IPS-15b (cell line): ENCODE results near the gene GIT2.
"Not testable (repeated sequence)": the region's sequence is repeated elsewhere in the genome, so short reads cannot be mapped to it uniquely, and the experiment has no call there.

Source experiments
- H3K27me3 ChIP-seq: one replicate; pipeline ENCODE4 v1.6.1; 2013; ENCODE audit warnings: low read length; ENCODE audit not compliant: control insufficient read depth, insufficient read depth
- H3K36me3 ChIP-seq: one replicate; pipeline ENCODE4 v1.6.1; 2013; ENCODE audit warnings: low read length; ENCODE audit not compliant: control insufficient read depth, insufficient read depth
- H3K4me1 ChIP-seq: one replicate; pipeline ENCODE4 v1.6.1; 2013; ENCODE audit warnings: mild to moderate bottlenecking, low read length; ENCODE audit not compliant: control insufficient read depth, insufficient read depth
- H3K4me3 ChIP-seq: one replicate; pipeline ENCODE4 v1.5.1; 2013; ENCODE audit warnings: low read depth, low read length
- H3K9ac ChIP-seq: one replicate; pipeline ENCODE4 v1.6.1; 2013; ENCODE audit warnings: low read depth, mild to moderate bottlenecking, low read length
- H3K9me3 ChIP-seq: one replicate; pipeline ENCODE4 v1.6.1; 2013; ENCODE audit warnings: mild to moderate bottlenecking, low read length; ENCODE audit not compliant: control insufficient read depth, insufficient read depth

GIT2 gene

GRCh38 chr12:109892748-109893147, 103.4 kb downstream of the GIT2 start:
- no peaks in the 10 kb centered on the region for H3K4me1 ChIP-seq
- peaks cover 35% of the 10 kb centered on the region for H3K27me3 ChIP-seq
- no peak overlapping the region for H3K9ac ChIP-seq
- H3K9me3 ChIP-seq = no peaks in the 10 kb centered on the region
- H3K36me3 ChIP-seq = no peaks in the 10 kb centered on the region
- H3K4me3 ChIP-seq = no peak overlapping the region

GRCh38 chr12:109892165-109892715, 103.9 kb downstream of the GIT2 start:
- H3K9me3 ChIP-seq = no peaks in the 10 kb centered on the region
- H3K4me3 ChIP-seq = no peak overlapping the region
- no peaks in the 10 kb centered on the region for H3K4me1 ChIP-seq
- no peak overlapping the region for H3K9ac ChIP-seq
- H3K36me3 ChIP-seq = no peaks in the 10 kb centered on the region
- H3K27me3 ChIP-seq = peaks cover 30% of the 10 kb centered on the region

GRCh38 chr12:109891731-109892130, 104.4 kb downstream of the GIT2 start:
- not testable (repeated sequence) for H3K36me3 ChIP-seq, H3K9me3 ChIP-seq, H3K9ac ChIP-seq, H3K4me3 ChIP-seq, H3K4me1 ChIP-seq
- H3K27me3 ChIP-seq = peaks cover 25% of the 10 kb centered on the region

- H3K36me3 ChIP-seq = no peaks in the 10 kb centered on the region
- no peak overlapping the region for H3K9ac ChIP-seq
- no peaks in the 10 kb centered on the region for H3K9me3 ChIP-seq
- H3K27me3 ChIP-seq = peaks cover 14% of the 10 kb centered on the region
- H3K4me3 ChIP-seq = no peak overlapping the region
- no peaks in the 10 kb centered on the region for H3K4me1 ChIP-seq
Observed at GRCh38 chr12:109890620-109891170, 105.5 kb downstream of the GIT2 start.

GRCh38 chr12:109888179-109889020, 107.8 kb downstream of the GIT2 start:
- no peaks in the 10 kb centered on the region for H3K36me3 ChIP-seq
- no peaks in the 10 kb centered on the region for H3K9me3 ChIP-seq
- H3K9ac ChIP-seq = no peak overlapping the region
- no peak overlapping the region for H3K4me3 ChIP-seq
- H3K27me3 ChIP-seq = peaks cover 11% of the 10 kb centered on the region
- no peaks in the 10 kb centered on the region for H3K4me1 ChIP-seq

GRCh38 chr12:109885616-109886015, 110.6 kb downstream of the GIT2 start:
- Histone ChIP-seq H3K4me3 (no peak overlapping the region), H3K9me3 (no peaks in the 10 kb centered on the region), H3K4me1 (peaks cover 6% of the 10 kb centered on the region)

GRCh38 chr12:109883461-109883860, 112.7 kb downstream of the GIT2 start:
- Histone ChIP-seq H3K36me3 (no peaks in the 10 kb centered on the region), H3K27me3 (peaks cover 6% of the 10 kb centered on the region), H3K9ac (no peak overlapping the region), H3K9me3 (no peaks in the 10 kb centered on the region), H3K4me3 (no peak overlapping the region), H3K4me1 (peaks cover 11% of the 10 kb centered on the region)

More at GRCh38 chr12:109885616-109886015, 110.6 kb downstream of the GIT2 start:
- Histone ChIP-seq H3K36me3 (no peaks in the 10 kb centered on the region), H3K27me3 (peaks cover under 1% of the 10 kb centered on the region), H3K9ac (no peak overlapping the region)

GRCh38 chr12:109881752-109882151, 114.4 kb downstream of the GIT2 start:
- Histone ChIP-seq H3K4me1 (peaks cover 13% of the 10 kb centered on the region), H3K36me3 (no peaks in the 10 kb centered on the region), H3K9me3 (no peaks in the 10 kb centered on the region), H3K27me3 (peaks cover 6% of the 10 kb centered on the region), H3K9ac (no peak overlapping the region), H3K4me3 (no peak overlapping the region)

GRCh38 chr12:109880938-109881337, 115.2 kb downstream of the GIT2 start:
- Histone ChIP-seq H3K27me3 (peaks cover 6% of the 10 kb centered on the region), H3K36me3 (no peaks in the 10 kb centered on the region), H3K9me3 (no peaks in the 10 kb centered on the region), H3K4me3 (peak overlapping the region; percentile 87), H3K4me1 (peaks cover 13% of the 10 kb centered on the region), H3K9ac (peak overlapping the region; percentile 54)

GRCh38 chr12:109880043-109880931, 115.9 kb downstream of the GIT2 start, which contains the start of gene GLTP:
GLTP (minus strand) TSS chr12:109880541; CDS start chr12:109880374, 167 bp downstream.
- peaks cover 13% of the 10 kb centered on the region for H3K4me1 ChIP-seq
- H3K9ac ChIP-seq = peak within 1 kb of the TSS; percentile 54
- H3K36me3 ChIP-seq = no peaks in the 10 kb centered on the region
- H3K27me3 ChIP-seq = peaks cover 6% of the 10 kb centered on the region
- H3K9me3 ChIP-seq = no peaks in the 10 kb centered on the region
- peak within 1 kb of the TSS; percentile 94 for H3K4me3 ChIP-seq
